MM.1S (cell line): ENCODE data around the gene CCDC51.

Experiments used
- DNase-seq: peaks from one replicate; pipeline ENCODE4 v3.0.0-alpha.2; 2015
- H2AFZ ChIP-seq: fragments of 300-600 bp; sonication (generic); 2 replicates; pipeline ENCODE4 v1.6.0; 2016; ENCODE audit warnings: antibody characterized with exemption, low read length
- H3F3A ChIP-seq: fragments of 300-600 bp; sonication (generic); 2 replicates; pipeline ENCODE4 v1.6.1; 2016; ENCODE audit warnings: mild to moderate bottlenecking, antibody characterized with exemption, low read length, moderate library complexity, mixed read lengths; ENCODE audit not compliant: insufficient read depth
- H3K27ac ChIP-seq: fragments of 300-600 bp; sonication (generic); 2 replicates; pipeline ENCODE4 v1.5.1; 2016; ENCODE audit warnings: mild to moderate bottlenecking, low read length
- H3K27me3 ChIP-seq: fragments of 300-600 bp; sonication (generic); replicated peaks from 2 replicates; pipeline ENCODE4 v1.6.0; 2016; ENCODE audit warnings: low read length; ENCODE audit not compliant: insufficient read depth
- H3K36me3 ChIP-seq: fragments of 300-600 bp; sonication (generic); replicated peaks from 2 replicates; pipeline ENCODE4 v1.6.1; 2016; ENCODE audit warnings: mild to moderate bottlenecking, low read length, mixed read lengths; ENCODE audit not compliant: insufficient read depth
- H3K4me1 ChIP-seq: fragments of 300-600 bp; sonication (generic); 2 replicates; pipeline ENCODE4 v1.6.1; 2016; ENCODE audit warnings: low read length, mixed read lengths
- H3K4me2 ChIP-seq: fragments of 300-600 bp; sonication (generic); 2 replicates; pipeline ENCODE4 v1.6.0; 2016; ENCODE audit warnings: low read depth, low read length
- H3K4me3 ChIP-seq: fragments of 300-600 bp; sonication (generic); 2 replicates; pipeline ENCODE4 v1.5.1; 2016; ENCODE audit warnings: low read length, mixed read lengths
- H3K79me2 ChIP-seq: fragments of 300-600 bp; sonication (generic); 2 replicates; pipeline ENCODE4 v1.6.1; 2016; ENCODE audit warnings: mixed run types, low read length, mixed read lengths
- H3K9ac ChIP-seq: fragments of 300-600 bp; sonication (generic); 2 replicates; pipeline ENCODE4 v1.6.1; 2016; ENCODE audit warnings: low read length, mixed read lengths
- H3K9me2 ChIP-seq: fragments of 300-600 bp; sonication (generic); replicated peaks from 2 replicates; pipeline ENCODE4 v1.6.1; 2016; ENCODE audit warnings: mild to moderate bottlenecking, low read length, mixed read lengths; ENCODE audit not compliant: insufficient read depth
- H3K9me3 ChIP-seq: fragments of 300-600 bp; sonication (generic); replicated peaks from 2 replicates; pipeline ENCODE4 v1.6.1; 2016; ENCODE audit warnings: mild to moderate bottlenecking, low read length, mixed read lengths; ENCODE audit not compliant: insufficient read depth
- H4K20me1 ChIP-seq: fragments of 300-600 bp; sonication (generic); 2 replicates; pipeline ENCODE4 v1.6.1; 2016; ENCODE audit warnings: mild to moderate bottlenecking, low read length, moderate library complexity, mixed read lengths; ENCODE audit not compliant: insufficient read depth
- EZH2 ChIP-seq: fragments of 300-600 bp; sonication (generic); optimal IDR thresholded peaks from 2 replicates; pipeline ENCODE3; 2017; ENCODE audit warnings: low read depth, mild to moderate bottlenecking, antibody characterized with exemption, low read length, mixed read lengths
- EZH2phosphoT487 ChIP-seq: fragments of 300-600 bp; sonication (generic); IDR thresholded peaks from 2 replicates; pipeline ENCODE4 v1.6.1; 2018; ENCODE audit warnings: antibody characterized with exemption, low read length
- TF ChIP-seq, protein P1 (sequence below): fragments of 300-600 bp; sonication (generic); IDR thresholded peaks from 2 replicates; pipeline ENCODE4 v1.5.1; 2016; ENCODE audit warnings: antibody characterized with exemption, low read length, mixed read lengths

Gene CCDC51

GRCh38 chr3:48419149-48419548 lies 20.8 kb downstream of the CCDC51 start:
- Histone ChIP-seq H3K27ac (no peak overlapping the region), H2AFZ (no peak overlapping the region), H3K4me2 (no peak overlapping the region), H3K9ac (no peak overlapping the region), H3K36me3 (no peaks in the 10 kb centered on the region), H3K9me3 (no peaks in the 10 kb centered on the region), H3K79me2 (no peaks in the 10 kb centered on the region), H3K9me2 (no peaks in the 10 kb centered on the region), H3K27me3 (peaks cover 41% of the 10 kb centered on the region), H4K20me1 (no peaks in the 10 kb centered on the region), H3K4me3 (no peak overlapping the region), H3F3A (no peaks in the 10 kb centered on the region), H3K4me1 (no peaks in the 10 kb centered on the region)
- TF ChIP-seq, protein P1, sequence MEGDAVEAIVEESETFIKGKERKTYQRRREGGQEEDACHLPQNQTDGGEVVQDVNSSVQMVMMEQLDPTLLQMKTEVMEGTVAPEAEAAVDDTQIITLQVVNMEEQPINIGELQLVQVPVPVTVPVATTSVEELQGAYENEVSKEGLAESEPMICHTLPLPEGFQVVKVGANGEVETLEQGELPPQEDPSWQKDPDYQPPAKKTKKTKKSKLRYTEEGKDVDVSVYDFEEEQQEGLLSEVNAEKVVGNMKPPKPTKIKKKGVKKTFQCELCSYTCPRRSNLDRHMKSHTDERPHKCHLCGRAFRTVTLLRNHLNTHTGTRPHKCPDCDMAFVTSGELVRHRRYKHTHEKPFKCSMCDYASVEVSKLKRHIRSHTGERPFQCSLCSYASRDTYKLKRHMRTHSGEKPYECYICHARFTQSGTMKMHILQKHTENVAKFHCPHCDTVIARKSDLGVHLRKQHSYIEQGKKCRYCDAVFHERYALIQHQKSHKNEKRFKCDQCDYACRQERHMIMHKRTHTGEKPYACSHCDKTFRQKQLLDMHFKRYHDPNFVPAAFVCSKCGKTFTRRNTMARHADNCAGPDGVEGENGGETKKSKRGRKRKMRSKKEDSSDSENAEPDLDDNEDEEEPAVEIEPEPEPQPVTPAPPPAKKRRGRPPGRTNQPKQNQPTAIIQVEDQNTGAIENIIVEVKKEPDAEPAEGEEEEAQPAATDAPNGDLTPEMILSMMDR: no peak
- TF ChIP-seq EZH2phosphoT487: no peak
- no peak for TF ChIP-seq EZH2
- no peak for DNase-seq

- Histone ChIP-seq H3F3A (no peaks in the 10 kb centered on the region), H3K27ac (no peak overlapping the region), H3K4me2 (no peak overlapping the region), H3K36me3 (no peaks in the 10 kb centered on the region), H3K79me2 (no peaks in the 10 kb centered on the region), H3K4me3 (no peak overlapping the region), H3K27me3 (peaks cover 36% of the 10 kb centered on the region), H2AFZ (no peak overlapping the region), H4K20me1 (no peaks in the 10 kb centered on the region), H3K4me1 (no peaks in the 10 kb centered on the region), H3K9me2 (no peaks in the 10 kb centered on the region), H3K9ac (no peak overlapping the region), H3K9me3 (no peaks in the 10 kb centered on the region)
- DNase-seq: no peak
- TF ChIP-seq, protein P1: no peak
- TF ChIP-seq EZH2phosphoT487 (no peak), EZH2 (no peak)
These were observed 21.3 kb downstream of the CCDC51 start for GRCh38 chr3:48418651-48419050.

DNA sequence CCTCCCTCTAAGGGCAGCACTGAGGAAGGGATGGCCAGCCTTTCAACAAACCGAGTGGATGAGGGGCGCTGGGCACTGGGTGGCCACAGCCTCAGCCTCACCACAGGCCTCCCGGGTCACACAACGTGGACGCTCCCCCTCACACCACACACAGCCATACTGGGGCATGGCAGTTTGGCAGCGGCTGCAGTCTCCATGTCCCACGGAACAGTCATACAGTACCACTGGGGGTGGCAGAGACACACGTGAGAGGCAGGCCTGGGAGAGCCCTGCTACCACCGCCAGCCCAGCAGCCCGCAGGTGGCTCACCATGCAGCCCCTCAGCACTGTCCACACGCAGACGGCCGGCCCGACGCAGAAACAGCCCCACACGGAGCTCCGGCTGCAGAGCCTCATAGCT lies 21.8 kb downstream of the CCDC51 start:
- no peak for TF ChIP-seq EZH2
- no peak for TF ChIP-seq EZH2phosphoT487
- TF ChIP-seq, protein P1: no peak
- Histone ChIP-seq H3F3A (no peaks in the 10 kb centered on the region), H3K4me3 (no peak overlapping the region), H3K79me2 (no peaks in the 10 kb centered on the region), H3K9me2 (no peaks in the 10 kb centered on the region), H3K36me3 (no peaks in the 10 kb centered on the region), H3K27ac (no peak overlapping the region), H3K9me3 (no peaks in the 10 kb centered on the region), H3K27me3 (peaks cover 31% of the 10 kb centered on the region), H3K4me1 (no peaks in the 10 kb centered on the region), H4K20me1 (no peaks in the 10 kb centered on the region), H3K9ac (no peak overlapping the region), H3K4me2 (no peak overlapping the region), H2AFZ (no peak overlapping the region)
- no peak for DNase-seq
